GM23338 (cell line): Measurements from ENCODE around the gene MYO15B. TPM values are rescaled to one million over a fixed set of nuclear protein-coding genes. Genes with fewer than 3 reads are reported as not detected.

Experiments
- ATAC-seq: fragments of 200-7000 bp; cut with Tn5 transposase; 3 replicates; pipeline ENCODE4 v1.9.1; 2020
- DNase-seq: peaks from one replicate; pipeline ENCODE4 v3.0.0-alpha.2; 2015; ENCODE audit warnings: low spot score
- H2AFZ ChIP-seq: fragments of 200-600 bp; sonication (generic); 2 replicates; pipeline ENCODE4 v1.8.0; 2016; ENCODE audit warnings: antibody characterized with exemption, mild to moderate bottlenecking, moderate library complexity
- H3F3A ChIP-seq: fragments of 200-600 bp; sonication (generic); replicated peaks from 2 replicates; pipeline ENCODE4 v1.8.0; 2017; ENCODE audit warnings: antibody characterized with exemption, mixed run types, low read depth
- H3K27ac ChIP-seq: fragments of 200-600 bp; sonication (generic); 2 replicates; pipeline ENCODE4 v1.6.1; 2016; ENCODE audit warnings: low read depth
- H3K27me3 ChIP-seq: fragments of 200-600 bp; sonication (generic); 2 replicates; pipeline ENCODE4 v1.8.0; 2016; ENCODE audit warnings: mild to moderate bottlenecking, mixed run types, moderate library complexity; ENCODE audit not compliant: insufficient read depth
- H3K36me3 ChIP-seq: fragments of 200-600 bp; sonication (generic); 2 replicates; pipeline ENCODE4 v1.8.0; 2016; ENCODE audit warnings: mild to moderate bottlenecking; ENCODE audit not compliant: insufficient read depth
- H3K4me1 ChIP-seq: fragments of 200-600 bp; sonication (generic); 2 replicates; pipeline ENCODE4 v1.8.0; 2016; ENCODE audit warnings: mild to moderate bottlenecking, moderate library complexity; ENCODE audit not compliant: insufficient read depth
- H3K4me2 ChIP-seq: fragments of 200-600 bp; sonication (generic); 2 replicates; pipeline ENCODE4 v1.7.1; 2017; ENCODE audit warnings: mixed run types
- H3K4me3 ChIP-seq: fragments of 200-600 bp; sonication (generic); 2 replicates; pipeline ENCODE4 v1.6.1; 2016; ENCODE audit warnings: mixed run types
- H3K79me2 ChIP-seq: fragments of 200-600 bp; sonication (generic); replicated peaks from 2 replicates; pipeline ENCODE4 v1.8.0; 2017; ENCODE audit warnings: mild to moderate bottlenecking; ENCODE audit not compliant: insufficient read depth
- H3K9me2 ChIP-seq: fragments of 200-600 bp; sonication (generic); 2 replicates; pipeline ENCODE4 v1.8.0; 2017; ENCODE audit not compliant: insufficient read depth
- H4K20me1 ChIP-seq: fragments of 200-600 bp; sonication (generic); replicated peaks from 2 replicates; pipeline ENCODE4 v1.8.0; 2017; ENCODE audit warnings: mild to moderate bottlenecking; ENCODE audit not compliant: insufficient read depth
- H3K27ac Mint-ChIP-seq: 2 replicates; pipeline ENCODE4 v1.8.0; 2020; ENCODE audit warnings: inconsistent platforms, mild to moderate bottlenecking, moderate library complexity, mixed read lengths
- H3K27me3 Mint-ChIP-seq: 3 replicates; pipeline ENCODE4 v1.8.0; 2022; ENCODE audit warnings: low read depth, mild to moderate bottlenecking, moderate library complexity, mixed read lengths, inconsistent platforms; ENCODE audit not compliant: insufficient read depth, poor library complexity
- H3K36me3 Mint-ChIP-seq: 3 replicates; pipeline ENCODE4 v1.8.0; 2021; ENCODE audit warnings: low read depth, mild to moderate bottlenecking, inconsistent platforms, moderate library complexity, mixed read lengths
- H3K4me1 Mint-ChIP-seq: 3 replicates; pipeline ENCODE4 v1.8.0; 2020; ENCODE audit warnings: mild to moderate bottlenecking, inconsistent platforms, mixed read lengths
- H3K4me3 Mint-ChIP-seq: 3 replicates; pipeline ENCODE4 v1.8.0; 2021; ENCODE audit warnings: moderate library complexity, mild to moderate bottlenecking, inconsistent platforms, mixed read lengths
- H3K9me3 Mint-ChIP-seq: 3 replicates; pipeline ENCODE4 v1.8.0; 2020; ENCODE audit warnings: moderate library complexity, mild to moderate bottlenecking, inconsistent platforms, mixed read lengths
- CREB1 ChIP-seq: fragments of 250-450 bp; sonication (Bioruptor Pico); IDR thresholded peaks from 2 replicates; pipeline ENCODE4 v1.5.0; 2020; ENCODE audit warnings: low read depth, mild to moderate bottlenecking, moderate library complexity
- CTCF ChIP-seq, 2 experiments: fragments of 200-600 bp in 1 of 2; sonication (generic) in 1 of 2; conservative IDR thresholded peaks; 2 replicates each; pipeline versions ENCODE4 v1.5.1 to v1.6.1; 2016 to 2017; ENCODE audit warnings: antibody characterized with exemption in 2 of 2, low read depth in 2 of 2, mild to moderate bottlenecking in 2 of 2, moderate library complexity in 1 of 2
- ETS1 ChIP-seq: IDR thresholded peaks from 2 replicates; pipeline ENCODE4 v1.6.1; 2016; ENCODE audit warnings: antibody characterized with exemption
- EZH2 ChIP-seq: fragments of 200-600 bp; sonication (generic); IDR thresholded peaks from one replicate; pipeline ENCODE4 v1.8.0; 2017; ENCODE audit warnings: antibody characterized with exemption, mild to moderate bottlenecking, low read depth; ENCODE audit not compliant: unreplicated experiment
- EZH2phosphoT487 ChIP-seq: fragments of 200-600 bp; sonication (generic); IDR thresholded peaks from one replicate; pipeline ENCODE4 v1.8.1; 2018; ENCODE audit warnings: antibody characterized with exemption; ENCODE audit not compliant: unreplicated experiment
- JUNB ChIP-seq: IDR thresholded peaks from one replicate; pipeline ENCODE4 v1.6.1; 2016; ENCODE audit warnings: antibody characterized with exemption; ENCODE audit not compliant: unreplicated experiment
- NANOG ChIP-seq: IDR thresholded peaks from 2 replicates; pipeline ENCODE4 v1.6.1; 2016; ENCODE audit warnings: antibody characterized with exemption, borderline replicate concordance
- POLR2AphosphoS5 ChIP-seq: IDR thresholded peaks from 2 replicates; pipeline ENCODE4 v1.6.1; 2016; ENCODE audit warnings: antibody characterized with exemption, low read depth
- REST ChIP-seq: IDR thresholded peaks from one replicate; pipeline ENCODE4 v1.6.1; 2018; ENCODE audit warnings: antibody characterized with exemption; ENCODE audit not compliant: unreplicated experiment
- STAT1 ChIP-seq: IDR thresholded peaks from one replicate; pipeline ENCODE4 v1.6.1; 2016; ENCODE audit warnings: antibody characterized with exemption; ENCODE audit not compliant: unreplicated experiment
- ZNF114 ChIP-seq: fragments of 250-450 bp; sonication (Bioruptor Pico); IDR thresholded peaks from 2 replicates; pipeline ENCODE4 v1.5.0; 2020; ENCODE audit warnings: mild to moderate bottlenecking, moderate library complexity
- ZNF331 ChIP-seq: fragments of 250-450 bp; sonication (Bioruptor Pico); IDR thresholded peaks from 2 replicates; pipeline ENCODE4 v1.5.0; 2020; ENCODE audit warnings: low read depth, mild to moderate bottlenecking, moderate library complexity
- polyA plus RNA-seq: library from polyadenylated mRNA; unstranded; fragments of >200 nt; fragmentation: Nextera tagmentation; extraction: Ambion mirVana; gene quantifications from 2 replicates; pipeline ENCODE4 v1.2.1, GENCODE V29; 2016
- total RNA-seq: library from RNA; depleted of rRNA; stranded (reverse); fragments of >200 nt; shearing (Covaris generic); gene quantifications from 2 replicates; pipeline ENCODE4 v1.2.3, GENCODE V29; 2014
- TF ChIP-seq, protein P1 (sequence below): fragments of 250-450 bp; sonication (Bioruptor Pico); IDR thresholded peaks from 2 replicates; pipeline ENCODE4 v1.5.0; 2020; ENCODE audit warnings: mild to moderate bottlenecking, moderate library complexity

MYO15B gene
- total and polyA plus RNA-seq, 2 experiments from 2014 or later: 6.6 to 12.4 TPM

DNA sequence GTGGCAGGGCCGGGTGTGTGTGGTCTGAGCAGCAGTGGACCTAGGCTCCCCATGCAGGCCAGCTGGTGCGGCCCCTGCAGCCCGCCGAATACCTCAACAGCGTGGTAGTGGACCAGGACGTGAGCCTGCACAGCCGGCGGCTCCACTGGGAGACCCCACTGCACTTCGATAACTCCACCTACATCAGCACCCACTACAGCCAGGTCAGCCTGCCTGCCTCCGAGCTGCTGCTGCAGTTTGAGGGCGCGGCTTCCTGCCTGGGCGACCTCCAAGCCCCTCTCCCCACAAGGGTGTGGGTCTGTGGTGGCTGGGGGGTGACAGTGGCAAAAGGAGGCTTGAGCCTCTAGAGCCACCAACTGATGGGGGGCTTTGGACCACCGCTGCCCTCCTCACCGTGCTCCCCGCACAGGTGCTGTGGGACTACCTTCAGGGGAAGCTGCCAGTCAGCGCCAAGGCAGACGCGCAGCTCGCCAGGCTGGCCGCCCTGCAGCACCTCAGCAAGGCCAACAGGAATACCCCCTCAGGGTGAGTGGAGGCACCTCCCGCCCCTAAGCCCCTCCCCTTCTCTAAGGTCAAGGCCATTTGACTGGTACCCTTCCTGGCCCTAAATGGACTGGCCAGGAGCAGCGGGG, 37.2 kb downstream of the MYO15B start:
- Histone ChIP-seq H3K27ac (no peak overlapping the region), H3F3A (no peaks in the 10 kb centered on the region), H3K36me3 (no peaks in the 10 kb centered on the region; the same call in 1 of the 2 replicates), H3K9me2 (no peaks in the 10 kb centered on the region), H3K27me3 (no peaks in the 10 kb centered on the region), H2AFZ (no peak overlapping the region), H3K4me3 (no peak overlapping the region), H3K4me2 (no peak overlapping the region), H3K79me2 (no peaks in the 10 kb centered on the region), H3K4me1 (no peaks in the 10 kb centered on the region), H4K20me1 (no peaks in the 10 kb centered on the region)
- no peak overlapping the region for H3K27ac Mint-ChIP-seq
- no peak for DNase-seq
- TF ChIP-seq CTCF (conservative IDR thresholded peaks at IDR 0.05; ENCODE audit: low read depth in 2 of 2) (no peak), JUNB (no peak), EZH2phosphoT487 (no peak), STAT1 (no peak), ZNF331 (no peak), CREB1 (CRISPR knock-in tag) (no peak), POLR2AphosphoS5 (no peak), EZH2 (no peak), NANOG (no peak), ETS1 (no peak), ZNF114 (CRISPR knock-in tag) (no peak), REST (no peak)
- TF ChIP-seq, protein P1, sequence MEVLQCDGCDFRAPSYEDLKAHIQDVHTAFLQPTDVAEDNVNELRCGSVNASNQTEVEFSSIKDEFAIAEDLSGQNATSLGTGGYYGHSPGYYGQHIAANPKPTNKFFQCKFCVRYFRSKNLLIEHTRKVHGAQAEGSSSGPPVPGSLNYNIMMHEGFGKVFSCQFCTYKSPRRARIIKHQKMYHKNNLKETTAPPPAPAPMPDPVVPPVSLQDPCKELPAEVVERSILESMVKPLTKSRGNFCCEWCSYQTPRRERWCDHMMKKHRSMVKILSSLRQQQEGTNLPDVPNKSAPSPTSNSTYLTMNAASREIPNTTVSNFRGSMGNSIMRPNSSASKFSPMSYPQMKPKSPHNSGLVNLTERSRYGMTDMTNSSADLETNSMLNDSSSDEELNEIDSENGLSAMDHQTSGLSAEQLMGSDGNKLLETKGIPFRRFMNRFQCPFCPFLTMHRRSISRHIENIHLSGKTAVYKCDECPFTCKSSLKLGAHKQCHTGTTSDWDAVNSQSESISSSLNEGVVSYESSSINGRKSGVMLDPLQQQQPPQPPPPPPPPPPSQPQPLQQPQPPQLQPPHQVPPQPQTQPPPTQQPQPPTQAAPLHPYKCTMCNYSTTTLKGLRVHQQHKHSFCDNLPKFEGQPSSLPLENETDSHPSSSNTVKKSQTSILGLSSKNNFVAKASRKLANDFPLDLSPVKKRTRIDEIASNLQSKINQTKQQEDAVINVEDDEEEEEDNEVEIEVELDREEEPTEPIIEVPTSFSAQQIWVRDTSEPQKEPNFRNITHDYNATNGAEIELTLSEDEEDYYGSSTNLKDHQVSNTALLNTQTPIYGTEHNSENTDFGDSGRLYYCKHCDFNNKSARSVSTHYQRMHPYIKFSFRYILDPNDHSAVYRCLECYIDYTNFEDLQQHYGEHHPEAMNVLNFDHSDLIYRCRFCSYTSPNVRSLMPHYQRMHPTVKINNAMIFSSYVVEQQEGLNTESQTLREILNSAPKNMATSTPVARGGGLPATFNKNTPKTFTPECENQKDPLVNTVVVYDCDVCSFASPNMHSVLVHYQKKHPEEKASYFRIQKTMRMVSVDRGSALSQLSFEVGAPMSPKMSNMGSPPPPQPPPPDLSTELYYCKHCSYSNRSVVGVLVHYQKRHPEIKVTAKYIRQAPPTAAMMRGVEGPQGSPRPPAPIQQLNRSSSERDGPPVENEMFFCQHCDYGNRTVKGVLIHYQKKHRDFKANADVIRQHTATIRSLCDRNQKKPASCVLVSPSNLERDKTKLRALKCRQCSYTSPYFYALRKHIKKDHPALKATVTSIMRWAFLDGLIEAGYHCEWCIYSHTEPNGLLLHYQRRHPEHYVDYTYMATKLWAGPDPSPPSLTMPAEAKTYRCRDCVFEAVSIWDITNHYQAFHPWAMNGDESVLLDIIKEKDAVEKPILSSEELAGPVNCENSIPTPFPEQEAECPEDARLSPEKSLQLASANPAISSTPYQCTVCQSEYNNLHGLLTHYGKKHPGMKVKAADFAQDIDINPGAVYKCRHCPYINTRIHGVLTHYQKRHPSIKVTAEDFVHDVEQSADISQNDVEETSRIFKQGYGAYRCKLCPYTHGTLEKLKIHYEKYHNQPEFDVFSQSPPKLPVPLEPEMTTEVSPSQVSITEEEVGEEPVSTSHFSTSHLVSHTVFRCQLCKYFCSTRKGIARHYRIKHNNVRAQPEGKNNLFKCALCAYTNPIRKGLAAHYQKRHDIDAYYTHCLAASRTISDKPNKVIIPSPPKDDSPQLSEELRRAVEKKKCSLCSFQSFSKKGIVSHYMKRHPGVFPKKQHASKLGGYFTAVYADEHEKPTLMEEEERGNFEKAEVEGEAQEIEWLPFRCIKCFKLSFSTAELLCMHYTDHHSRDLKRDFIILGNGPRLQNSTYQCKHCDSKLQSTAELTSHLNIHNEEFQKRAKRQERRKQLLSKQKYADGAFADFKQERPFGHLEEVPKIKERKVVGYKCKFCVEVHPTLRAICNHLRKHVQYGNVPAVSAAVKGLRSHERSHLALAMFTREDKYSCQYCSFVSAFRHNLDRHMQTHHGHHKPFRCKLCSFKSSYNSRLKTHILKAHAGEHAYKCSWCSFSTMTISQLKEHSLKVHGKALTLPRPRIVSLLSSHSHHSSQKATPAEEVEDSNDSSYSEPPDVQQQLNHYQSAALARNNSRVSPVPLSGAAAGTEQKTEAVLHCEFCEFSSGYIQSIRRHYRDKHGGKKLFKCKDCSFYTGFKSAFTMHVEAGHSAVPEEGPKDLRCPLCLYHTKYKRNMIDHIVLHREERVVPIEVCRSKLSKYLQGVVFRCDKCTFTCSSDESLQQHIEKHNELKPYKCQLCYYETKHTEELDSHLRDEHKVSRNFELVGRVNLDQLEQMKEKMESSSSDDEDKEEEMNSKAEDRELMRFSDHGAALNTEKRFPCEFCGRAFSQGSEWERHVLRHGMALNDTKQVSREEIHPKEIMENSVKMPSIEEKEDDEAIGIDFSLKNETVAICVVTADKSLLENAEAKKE: no peak
- no peaks in the 10 kb centered on the region for H3K9me3 Mint-ChIP-seq
- H3K27me3 Mint-ChIP-seq: peaks cover 26% of the 10 kb centered on the region
- H3K4me3 Mint-ChIP-seq: no peak overlapping the region
- H3K36me3 Mint-ChIP-seq: no peaks in the 10 kb centered on the region
- no peak for ATAC-seq
- peaks cover 2% of the 10 kb centered on the region; the same call in 1 of the 3 replicates for H3K4me1 Mint-ChIP-seq
